BJ (cell line): Measurements from ENCODE around the gene PDE6B. TPM values are rescaled to one million over a fixed set of nuclear protein-coding genes. Genes with fewer than 3 reads are reported as not detected.
"Not testable (repeated sequence)": the region's sequence is repeated elsewhere in the genome, so short reads cannot be mapped to it uniquely, and the experiment has no call there.

ENCODE experiments used
- CTCF ChIA-PET: fragments of 350-600 bp; formaldehyde crosslinking; extraction: SDS; loops from one replicate; lab custom pipeline; 2021; ENCODE audit warnings: antibody characterized with exemption, inconsistent platforms; lab: Yijun Ruan, JAX
- POLR2A ChIA-PET: fragments of 300-600 bp; sonication (Branson Sonifier 250); formaldehyde crosslinking; extraction: SDS; loops from one replicate; lab custom pipeline; 2021; ENCODE audit warnings: antibody characterized with exemption; lab: Charles Lee
- DNase-seq: peaks from one replicate; pipeline ENCODE4 v3.0.0-alpha.2; 2011; ENCODE audit warnings: low read depth
- H3K27me3 ChIP-seq: 2 replicates; pipeline ENCODE4 v1.6.0; 2011; ENCODE audit warnings: low read length; ENCODE audit not compliant: control insufficient read depth, insufficient read depth
- H3K36me3 ChIP-seq: 2 replicates; pipeline ENCODE4 v1.5.1; 2011; ENCODE audit warnings: low read length; ENCODE audit not compliant: control insufficient read depth, insufficient read depth
- H3K4me3 ChIP-seq: 2 replicates; pipeline ENCODE4 v1.5.1; 2011; ENCODE audit warnings: low read depth, mild to moderate bottlenecking, control low read depth, low read length
- CTCF ChIP-seq: IDR thresholded peaks from 2 replicates; pipeline ENCODE4 v1.5.1; 2011; ENCODE audit warnings: low read depth, mild to moderate bottlenecking, control low read depth, inconsistent platforms, low read length, moderate library complexity; ENCODE audit not compliant: insufficient read depth
- polyA plus RNA-seq: library from polyadenylated mRNA; depleted of rRNA; stranded (reverse); fragments of >200 nt; gene quantifications from 2 replicates; pipeline ENCODE4 v1.2.3, GENCODE V29; 2011

The PDE6B gene
- polyA plus RNA-seq, 1 experiment: 0.10 TPM

GRCh38 chr4:635851-636627 lies 10.7 kb downstream of the PDE6B start:
- Histone ChIP-seq H3K36me3 (no peaks in the 10 kb centered on the region), H3K27me3 (no peaks in the 10 kb centered on the region; the same call in 1 of the 2 replicates), H3K4me3 (no peak overlapping the region)
- no peak for TF ChIP-seq CTCF
- ChIA-PET CTCF (no interaction called here), POLR2A (no interaction called here)
- no peak for DNase-seq

- POLR2A ChIA-PET: no interaction called here
- H3K27me3 ChIP-seq: no peaks in the 10 kb centered on the region; the same call in 1 of the 2 replicates
- no peak overlapping the region for H3K4me3 ChIP-seq
- no peaks in the 10 kb centered on the region for H3K36me3 ChIP-seq
- no peak for TF ChIP-seq CTCF
- DNase-seq: no peak
- CTCF ChIA-PET: no interaction called here
These were observed 11.3 kb downstream of the PDE6B start for GRCh38 chr4:636628-637159.

GRCh38 chr4:637536-638280 lies 12.3 kb downstream of the PDE6B start:
- DNase-seq: no peak

GRCh38 chr4:642366-642765 lies 17.0 kb downstream of the PDE6B start:
- H3K36me3 ChIP-seq, DNase-seq, CTCF ChIA-PET, POLR2A ChIA-PET, H3K27me3 ChIP-seq, H3K4me3 ChIP-seq: not testable (repeated sequence)

More at GRCh38 chr4:637536-638280, 12.3 kb downstream of the PDE6B start:
- no peaks in the 10 kb centered on the region for H3K27me3 ChIP-seq
- H3K4me3 ChIP-seq: no peak overlapping the region
- no peak for TF ChIP-seq CTCF
- ChIA-PET CTCF (no interaction called here), POLR2A (no interaction called here)
- no peaks in the 10 kb centered on the region for H3K36me3 ChIP-seq

GRCh38 chr4:646460-646859 lies 21.1 kb downstream of the PDE6B start:
- no peaks in the 10 kb centered on the region for H3K27me3 ChIP-seq
- ChIA-PET POLR2A (no interaction called here), CTCF (no interaction called here)
- no peaks in the 10 kb centered on the region for H3K36me3 ChIP-seq
- no peak for DNase-seq
- TF ChIP-seq CTCF: no peak
- H3K4me3 ChIP-seq: no peak overlapping the region
